ENCODE data around the gene LGALS9C.
"Not testable (repeated sequence)": the region's sequence is repeated elsewhere in the genome, so short reads cannot be mapped to it uniquely, and the experiment has no call there.

LGALS9C gene

DNA sequence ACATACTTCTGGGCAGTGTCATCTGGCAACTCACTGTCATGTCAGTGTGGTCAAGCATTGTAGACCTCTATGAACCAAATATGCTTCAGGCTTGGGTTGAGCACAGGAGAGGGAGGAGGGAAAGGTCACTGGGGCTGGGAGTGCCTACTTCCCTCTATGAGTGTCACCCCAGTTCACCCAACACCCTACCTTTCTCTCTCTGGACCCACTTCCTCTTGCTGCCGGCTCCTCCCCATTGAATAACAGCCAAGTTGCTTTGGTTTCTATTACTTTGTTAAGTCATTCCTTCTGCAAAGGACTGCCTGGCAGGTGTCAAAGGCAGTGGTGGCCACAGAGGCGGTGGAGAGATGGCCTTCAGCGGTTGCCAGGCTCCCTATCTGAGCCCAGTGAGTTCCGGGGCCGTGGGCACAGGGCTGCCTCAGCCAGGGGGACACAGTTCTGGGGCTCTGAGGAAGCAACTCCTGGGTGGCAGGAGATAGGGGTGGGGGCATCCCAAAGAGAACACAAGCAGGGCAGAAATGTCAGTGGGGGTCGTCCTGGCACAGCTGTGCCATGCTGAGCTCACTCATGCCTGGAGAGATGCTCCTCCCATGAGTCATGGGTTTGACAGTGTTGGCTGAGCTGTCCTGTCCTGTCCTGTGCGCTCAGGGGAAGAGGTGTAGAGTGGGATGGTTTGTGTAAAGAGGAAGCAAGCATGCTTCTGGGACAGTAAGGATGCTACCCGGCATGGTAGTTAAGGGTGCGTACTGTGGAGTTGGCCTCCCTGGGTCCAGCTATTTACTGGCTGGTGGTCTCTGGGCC, at the start of gene LGALS9C:
Gene LGALS9C, plus strand, starts transcription at position 282 of the 801 bp plus-strand sequence. Its CDS starts 66 bp downstream, at position 348.
- not testable (repeated sequence) for DNase-seq

DNA sequence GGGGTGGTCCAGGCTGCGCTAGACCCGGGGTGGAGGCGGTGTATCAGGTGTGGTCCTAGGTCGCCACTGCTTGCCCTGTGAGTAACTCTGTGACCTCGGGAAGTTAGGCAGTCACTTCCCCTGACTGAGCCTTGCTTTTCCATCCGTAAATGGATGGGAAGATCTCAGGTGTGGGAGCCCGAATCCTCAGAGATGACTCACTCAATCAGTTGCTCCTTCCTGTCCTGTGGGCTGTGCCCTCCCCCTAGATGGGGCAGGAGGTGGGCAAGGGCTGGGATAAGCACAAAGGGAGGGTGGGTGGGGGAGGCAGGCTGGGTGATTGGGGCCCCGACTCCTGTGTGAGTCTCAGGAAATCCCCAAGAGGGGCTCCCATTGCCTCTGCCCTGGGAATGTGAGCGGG, 44.4 kb upstream of the LGALS9C start:
- not testable (repeated sequence) for DNase-seq

DNA sequence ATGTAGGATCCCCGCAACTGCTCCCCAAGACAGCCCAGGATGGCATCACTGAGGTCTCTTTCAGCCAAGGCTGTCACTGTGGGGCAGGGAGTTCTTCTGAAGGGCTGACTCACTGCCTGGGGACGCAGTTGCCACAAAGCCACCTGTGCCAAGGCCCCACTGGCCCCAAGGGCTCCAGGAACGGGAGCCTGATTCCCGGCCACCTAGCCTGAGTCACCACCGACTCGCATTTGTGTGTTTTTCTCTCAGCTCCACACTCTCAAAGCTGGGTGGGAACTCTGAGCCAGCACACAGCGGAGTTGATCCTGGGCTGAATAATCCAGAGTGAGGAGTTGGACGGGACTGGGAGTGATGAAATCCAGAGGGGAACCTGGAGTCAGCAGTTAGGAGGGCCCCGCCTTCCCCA, 37.1 kb upstream of the LGALS9C start:
- not testable (repeated sequence) for DNase-seq

DNA sequence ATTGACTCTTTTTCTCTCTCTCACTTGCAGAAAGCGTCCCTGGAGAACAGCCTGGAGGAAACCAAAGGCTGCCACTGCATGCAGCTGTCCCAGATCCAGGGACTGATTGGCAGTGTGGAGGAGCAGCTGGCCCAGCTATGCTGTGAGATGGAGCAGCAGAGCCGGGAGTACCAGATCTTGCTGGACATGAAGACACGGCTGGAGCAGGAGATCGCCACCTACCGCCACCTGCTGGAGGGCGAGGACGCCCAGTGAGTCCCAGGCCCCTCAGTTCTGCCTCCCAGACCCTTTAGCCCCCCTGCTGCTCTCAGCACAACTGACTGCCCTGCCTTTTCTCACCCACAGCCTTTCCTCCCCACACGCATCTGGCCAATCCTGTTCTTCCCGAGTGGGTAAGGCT, 34.5 kb upstream of the LGALS9C start:
- DNase-seq, result not testable (repeated sequence)

DNA sequence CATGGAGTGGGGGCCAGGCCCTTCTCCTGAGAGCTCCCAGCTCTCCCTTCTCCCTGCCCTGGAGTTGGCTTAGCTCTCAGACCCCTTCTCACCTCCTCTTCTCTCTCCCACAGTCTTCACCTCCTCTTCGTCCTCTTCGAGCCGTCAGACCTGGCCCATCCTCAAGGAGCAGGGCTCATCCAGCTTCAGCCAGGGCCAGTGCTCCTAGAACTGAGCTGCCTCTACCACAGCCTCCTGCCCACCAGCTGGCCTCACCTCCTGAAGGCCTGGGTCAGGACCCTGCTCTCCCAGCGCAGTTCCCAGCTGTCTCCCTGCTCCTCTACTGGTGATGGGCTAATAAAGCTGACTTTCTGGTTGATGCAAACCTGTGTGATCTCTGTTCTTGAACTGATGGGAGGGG, 34.1 kb upstream of the LGALS9C start:
- DNase-seq, result not testable (repeated sequence)

DNA sequence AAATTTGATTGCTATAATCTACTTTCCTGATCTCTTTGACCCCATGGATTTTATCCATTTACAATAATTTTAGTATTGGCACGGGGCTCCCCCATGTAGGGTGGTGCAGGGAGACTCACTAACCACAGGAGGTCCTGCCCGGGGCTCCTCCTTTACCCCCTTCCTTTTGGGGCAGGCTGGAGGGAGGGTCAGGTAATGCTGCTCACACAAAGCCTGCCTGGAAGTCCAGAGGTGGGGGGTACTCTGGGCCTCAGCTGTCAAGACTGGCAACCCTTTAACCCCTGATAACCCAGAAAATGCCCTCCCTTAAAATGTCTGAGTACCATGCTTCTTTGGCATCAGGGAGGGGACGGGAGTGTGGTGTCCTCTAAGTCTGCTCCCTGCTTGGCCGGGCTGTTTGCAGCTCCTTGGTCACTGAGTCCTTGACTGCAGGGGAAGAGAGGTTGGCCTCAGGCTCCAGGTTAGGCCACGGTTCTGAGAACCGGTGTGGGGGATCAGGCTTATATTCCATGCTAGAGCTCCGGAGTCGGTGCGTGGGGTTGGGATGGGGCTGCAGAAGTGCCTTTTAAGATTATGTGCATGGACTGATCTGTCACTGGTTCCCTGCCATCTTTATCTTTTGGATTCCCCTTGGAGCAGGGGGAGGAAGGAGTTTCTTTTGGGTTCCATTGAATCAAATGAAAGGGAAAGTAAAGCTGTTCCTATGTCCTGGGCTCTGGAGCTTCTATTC, 28.9 kb upstream of the LGALS9C start:
- not testable (repeated sequence) for DNase-seq

DNA sequence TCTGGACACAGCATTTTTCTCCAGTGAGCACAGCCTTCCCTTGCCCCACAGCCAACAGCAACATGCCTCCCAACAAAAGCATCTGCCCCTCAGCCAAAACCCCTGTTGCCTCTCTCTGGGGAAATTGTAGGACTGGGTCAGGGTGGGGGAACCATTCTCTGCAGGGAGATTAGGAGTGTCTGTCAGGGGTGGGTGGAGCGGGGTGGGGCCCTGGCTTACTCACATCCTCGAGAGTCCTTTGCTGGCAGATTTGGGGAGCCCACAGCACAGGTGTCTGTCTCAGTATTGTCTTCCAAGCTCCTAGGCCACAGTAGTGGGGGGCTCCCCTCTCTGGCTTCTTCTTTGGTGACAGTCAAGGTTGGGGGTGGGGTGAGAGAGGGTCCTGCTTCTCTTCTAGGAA, 28.3 kb upstream of the LGALS9C start:
- DNase-seq, result not testable (repeated sequence)

DNA sequence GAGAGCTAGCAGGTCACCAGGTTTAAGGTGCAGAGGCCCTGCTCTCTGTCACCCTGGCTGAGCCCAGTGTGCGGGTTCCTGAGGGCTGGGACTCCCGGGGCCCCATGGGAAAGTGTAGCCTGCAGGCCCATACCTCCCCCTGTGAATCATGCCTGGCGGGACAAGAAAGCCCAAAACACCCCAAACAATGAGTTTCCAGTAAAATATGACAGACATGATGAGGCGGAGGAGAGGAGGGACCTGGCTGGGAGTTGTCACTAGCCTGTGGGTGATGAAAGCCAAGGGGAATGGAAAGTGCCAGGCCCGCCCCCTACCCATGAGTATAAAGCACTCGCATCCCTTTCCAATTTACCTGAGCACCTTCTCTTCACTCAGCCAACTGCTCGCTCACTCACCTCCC, 26.8 kb upstream of the LGALS9C start:
- not testable (repeated sequence) for DNase-seq

DNA sequence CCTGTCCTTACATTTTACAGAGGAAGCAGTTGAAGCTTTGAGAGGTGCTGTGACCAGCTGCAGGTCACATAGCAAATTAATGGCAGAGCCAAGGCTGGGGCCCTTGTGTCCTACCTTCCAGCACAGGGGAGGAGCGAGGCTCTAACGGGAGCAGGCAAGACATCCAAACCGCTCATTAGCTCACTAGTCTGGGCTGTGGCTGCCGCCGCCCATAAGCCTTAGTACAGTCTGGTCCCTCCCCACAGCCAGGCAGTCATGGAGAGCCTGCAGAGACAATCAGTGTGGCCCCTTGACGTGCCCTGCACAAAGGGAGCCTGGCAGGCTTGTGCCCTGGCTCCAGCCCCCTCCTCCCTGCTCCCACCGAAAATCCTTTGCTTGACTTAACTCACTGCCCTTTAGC, 25.6 kb upstream of the LGALS9C start:
- not testable (repeated sequence) for DNase-seq

DNA sequence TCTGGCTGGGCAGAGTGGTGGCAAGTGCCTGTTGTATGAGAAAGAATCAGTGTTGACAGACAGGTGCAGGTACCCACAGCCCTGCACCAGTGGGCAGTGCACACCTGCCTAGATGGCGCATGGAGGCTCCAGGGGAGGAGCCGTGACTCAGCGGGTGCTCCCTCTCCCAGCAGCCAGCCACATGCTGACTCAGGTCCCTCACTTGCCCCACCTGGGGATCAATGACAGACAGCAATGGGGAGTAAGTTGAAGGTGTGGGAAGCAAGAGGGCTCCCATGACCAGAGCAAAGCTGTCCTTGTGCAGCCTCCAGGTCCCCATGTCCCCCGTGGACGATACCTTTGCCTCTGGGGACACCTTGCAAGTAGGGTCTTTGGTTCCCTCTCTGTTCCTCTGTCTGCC, 24.6 kb upstream of the LGALS9C start:
- peak; percentile 64 for DNase-seq

DNA sequence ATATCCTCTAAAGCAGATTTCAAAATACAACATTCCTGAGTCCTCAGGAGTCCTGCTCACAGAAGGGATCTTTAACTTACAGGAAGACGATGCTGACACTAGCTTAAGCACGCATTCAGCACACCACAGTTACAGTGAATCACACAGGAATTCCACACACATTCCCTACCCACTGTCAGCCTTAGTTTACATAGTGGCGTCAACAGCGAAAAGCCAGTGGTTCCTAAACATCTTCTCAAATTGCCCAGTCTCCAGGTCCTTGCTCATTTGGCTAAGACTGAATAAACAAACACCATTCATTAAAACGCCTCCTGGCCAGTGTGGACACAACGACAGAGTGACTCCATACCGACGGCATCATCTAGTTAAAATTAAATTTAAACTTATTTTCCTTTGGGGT, 17.6 kb upstream of the LGALS9C start:
- not testable (repeated sequence) for DNase-seq

DNA sequence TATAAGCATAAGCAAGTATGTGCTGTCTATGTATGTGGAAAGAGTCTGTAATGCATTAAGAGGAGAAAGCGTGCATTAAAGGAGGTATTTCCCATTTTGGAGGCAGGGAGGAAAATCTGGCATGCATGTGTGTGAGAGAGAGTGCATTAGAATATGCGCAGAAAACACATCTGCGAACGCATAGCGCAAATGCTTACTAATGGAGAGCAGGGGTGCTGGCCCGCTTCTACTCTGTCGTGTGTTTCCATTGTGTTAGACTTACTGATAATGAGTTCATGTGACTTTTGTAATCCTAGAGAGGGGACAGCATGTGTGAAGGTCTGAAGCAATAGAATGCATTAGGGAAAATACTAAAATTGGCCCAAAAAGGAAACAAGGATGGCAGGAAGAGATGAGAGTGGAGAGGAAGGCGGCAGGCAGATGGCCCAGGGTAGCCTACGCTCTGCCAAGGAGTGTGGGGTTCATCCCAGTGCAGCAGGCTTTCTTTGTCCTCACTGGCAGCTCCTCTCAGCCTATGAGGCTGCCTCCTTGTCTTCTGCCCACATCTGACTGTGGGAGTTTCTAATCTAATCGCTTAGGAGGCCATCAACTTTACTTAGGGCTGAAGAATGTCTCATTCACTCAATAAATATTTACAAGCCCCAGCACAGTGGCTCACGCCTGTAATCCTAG, 12.6 kb upstream of the LGALS9C start:
- not testable (repeated sequence) for DNase-seq

DNA sequence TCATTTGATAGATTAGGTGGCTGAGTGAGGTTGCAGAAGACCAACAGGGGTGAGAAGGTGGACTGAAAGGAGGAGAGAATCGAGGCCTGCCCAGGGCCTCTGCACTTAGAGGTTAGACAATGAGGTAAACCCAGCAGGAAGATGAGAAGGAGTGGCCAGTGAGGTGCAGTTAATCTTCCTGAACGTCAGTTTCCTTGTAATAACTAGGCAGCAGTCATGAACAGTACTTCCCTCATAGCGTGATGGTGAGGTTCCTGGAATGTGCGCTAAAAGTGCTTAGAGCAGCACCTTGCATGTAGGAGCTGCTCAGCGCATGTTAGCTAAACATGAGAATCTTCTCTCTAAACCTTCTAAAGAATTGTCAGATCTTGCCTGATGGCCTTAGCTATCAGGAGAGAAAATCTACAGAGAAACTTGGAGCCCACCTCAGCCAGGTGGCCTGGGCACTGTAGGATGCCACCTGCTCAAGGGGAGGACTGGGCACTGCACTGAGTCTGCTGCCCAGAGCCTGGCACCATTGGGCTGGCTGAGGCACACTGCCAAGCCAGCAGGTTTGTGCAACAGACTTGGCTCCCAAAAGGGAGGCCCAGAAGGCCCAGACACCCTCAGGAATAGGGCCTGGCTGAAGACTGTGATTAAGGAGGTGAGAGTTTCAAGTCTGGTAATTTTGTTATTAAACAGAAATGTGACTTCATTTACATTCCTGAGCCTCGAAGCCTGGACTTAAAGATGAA, 10.2 kb upstream of the LGALS9C start:
- not testable (repeated sequence) for DNase-seq

DNA sequence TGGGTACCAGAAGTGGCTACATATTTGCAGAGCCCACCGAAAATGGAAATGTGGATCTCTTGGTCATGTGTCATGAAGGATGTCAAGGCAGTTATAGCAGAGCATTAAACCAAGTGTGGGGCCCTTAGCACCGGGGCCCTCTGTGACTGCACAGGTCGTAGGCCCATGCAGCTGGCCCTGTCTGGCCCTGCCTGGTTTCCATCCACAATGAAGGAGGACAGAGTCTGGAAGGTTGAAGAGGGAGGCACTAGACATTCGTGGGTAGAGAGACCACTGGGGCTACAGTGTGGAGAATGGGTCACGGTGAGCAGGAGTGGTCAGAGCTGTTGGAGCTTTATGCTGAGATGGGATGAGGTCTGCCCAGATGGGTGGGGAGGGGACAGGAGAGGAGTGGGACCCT, 9.6 kb upstream of the LGALS9C start:
- DNase-seq, result not testable (repeated sequence)

DNA sequence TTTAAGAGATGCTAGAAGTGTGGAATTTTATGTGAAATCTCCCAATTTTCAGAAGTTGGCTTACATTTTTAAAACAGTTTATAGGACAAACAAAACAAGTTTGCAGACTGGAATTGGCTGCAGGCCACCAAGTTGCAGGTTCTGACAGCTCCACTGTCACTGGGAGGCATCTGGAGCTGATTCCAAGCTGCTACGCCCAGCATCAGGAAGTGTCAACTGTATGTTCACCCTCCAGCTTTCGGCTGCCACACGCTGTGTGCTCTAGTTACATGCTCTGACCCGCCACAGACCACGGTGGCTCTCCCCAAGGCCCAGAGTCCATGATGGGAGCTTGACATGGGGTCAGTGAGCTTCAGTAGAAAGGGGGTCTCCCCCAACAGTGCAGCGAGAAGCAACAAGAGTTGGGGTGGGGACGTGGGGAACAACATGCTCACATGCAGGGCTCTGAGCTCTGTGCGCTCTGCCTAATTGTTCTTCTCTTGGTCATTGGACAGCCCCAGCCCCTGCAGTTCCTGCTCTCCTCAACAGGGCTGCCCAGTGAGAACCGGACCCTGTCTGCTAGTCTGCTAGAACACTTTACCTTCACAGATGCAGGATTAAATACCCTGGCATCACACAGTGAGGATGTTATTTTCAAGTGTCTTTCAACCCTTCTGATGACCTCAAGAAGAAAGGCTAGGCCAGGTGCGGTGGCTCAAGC, 8.0 kb upstream of the LGALS9C start:
- DNase-seq, result not testable (repeated sequence)

DNA sequence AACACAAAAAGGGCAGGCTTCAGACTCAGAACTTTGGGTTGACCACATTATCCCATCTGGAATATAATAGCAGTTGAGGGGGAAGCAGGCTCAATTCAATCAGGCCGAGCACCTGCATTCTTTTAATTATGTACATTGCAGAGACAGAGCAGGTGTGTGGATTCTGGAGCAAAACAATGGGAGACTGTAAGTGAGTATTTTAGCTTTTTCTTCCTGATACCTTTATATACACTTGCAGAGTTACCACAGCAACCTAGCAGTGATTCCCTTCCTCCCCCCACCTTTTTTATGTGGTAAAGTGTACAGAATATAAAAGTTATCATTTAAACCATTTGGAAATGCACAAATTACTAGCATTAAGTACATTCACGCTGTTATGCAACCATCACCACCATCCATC, 6.8 kb upstream of the LGALS9C start:
- DNase-seq, result not testable (repeated sequence)

DNA sequence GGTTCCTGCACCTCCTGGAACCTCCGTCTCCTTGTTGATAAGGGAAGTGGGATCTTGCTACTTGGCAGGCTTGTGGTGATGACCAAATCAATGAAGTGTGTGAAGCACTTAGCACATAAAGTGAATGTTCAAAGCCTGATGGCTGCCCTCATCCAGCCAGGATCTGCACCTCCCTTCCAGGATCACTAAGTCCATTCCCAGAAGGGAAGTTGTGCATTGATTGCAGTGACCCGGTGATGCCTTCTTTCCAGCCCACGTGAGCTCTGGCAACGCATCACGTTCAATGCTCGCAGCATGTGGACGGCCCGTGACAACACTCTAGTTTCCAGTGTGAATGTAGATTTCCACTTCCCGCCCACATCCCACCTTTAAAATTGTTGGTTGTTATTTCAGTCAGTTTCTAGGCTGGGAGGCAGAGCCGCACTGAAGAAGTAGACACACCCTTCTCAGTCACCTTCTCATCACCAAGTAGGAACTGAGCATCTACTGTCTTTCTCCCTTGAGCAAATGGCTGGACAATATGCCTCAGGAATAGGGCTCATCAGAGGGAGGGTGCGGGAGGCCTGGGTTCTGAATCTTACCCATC, 6.2 kb upstream of the LGALS9C start:
- not testable (repeated sequence) for DNase-seq

DNA sequence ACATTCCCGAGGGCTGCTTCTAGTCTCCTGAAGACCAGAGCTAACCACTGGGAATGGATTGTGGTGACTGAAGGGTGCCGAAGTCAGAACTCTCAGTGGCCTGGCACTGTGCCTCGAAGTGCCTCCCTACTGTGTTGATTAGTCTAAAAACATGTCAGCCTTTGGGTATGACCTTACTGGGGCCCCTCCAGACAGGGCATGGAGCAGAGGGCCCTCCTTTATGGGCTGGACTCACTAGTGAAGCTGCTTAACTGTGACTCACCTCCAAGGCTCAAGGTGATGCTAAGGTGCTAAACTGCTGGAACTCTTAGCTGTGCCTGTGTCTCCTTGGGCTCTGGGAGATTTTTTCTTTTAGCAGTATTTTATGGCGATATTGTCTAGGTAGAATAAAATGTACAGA, 2.6 kb upstream of the LGALS9C start:
- DNase-seq, result not testable (repeated sequence)

DNA sequence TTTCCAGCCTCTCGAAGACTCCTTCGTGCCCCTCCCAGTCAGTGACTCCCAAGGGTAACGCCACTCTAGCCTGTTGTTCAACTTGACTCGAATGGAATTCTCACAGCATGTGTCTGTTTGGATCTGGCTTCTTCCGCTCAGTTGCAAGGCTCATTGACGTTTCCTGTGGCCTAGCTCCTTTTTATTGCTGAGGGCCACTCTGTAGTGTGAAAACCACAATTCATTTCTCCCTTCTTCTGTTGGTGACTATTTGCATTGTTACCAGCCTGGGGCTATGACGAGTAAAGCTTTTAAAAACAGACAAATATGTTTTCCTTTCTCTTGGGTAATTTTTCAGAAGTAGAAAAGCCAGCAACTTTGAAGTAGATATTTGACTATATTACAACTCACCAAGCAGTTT, 1.8 kb upstream of the LGALS9C start:
- not testable (repeated sequence) for DNase-seq

DNA sequence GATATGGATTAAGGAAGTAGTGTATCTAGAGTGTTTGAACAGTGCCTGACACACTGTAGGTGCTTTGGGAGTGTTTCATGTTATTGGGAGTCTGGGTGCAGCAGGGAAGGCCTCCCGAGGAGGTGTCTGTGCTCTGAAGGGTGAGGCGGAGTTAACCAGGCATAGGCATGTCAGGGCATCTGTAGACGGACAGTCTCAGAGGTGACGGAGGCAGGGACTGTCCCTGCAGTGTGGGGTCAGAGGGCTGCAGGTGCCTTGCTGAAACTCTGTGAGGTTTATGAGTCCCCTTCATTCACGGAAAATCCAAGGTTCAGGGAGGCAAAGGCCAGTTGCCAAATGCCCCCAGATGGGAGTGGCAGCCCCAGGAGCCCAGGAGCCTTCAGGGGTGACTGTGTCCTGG, 778 bp downstream of the LGALS9C start:
- DNase-seq, result not testable (repeated sequence)

DNA sequence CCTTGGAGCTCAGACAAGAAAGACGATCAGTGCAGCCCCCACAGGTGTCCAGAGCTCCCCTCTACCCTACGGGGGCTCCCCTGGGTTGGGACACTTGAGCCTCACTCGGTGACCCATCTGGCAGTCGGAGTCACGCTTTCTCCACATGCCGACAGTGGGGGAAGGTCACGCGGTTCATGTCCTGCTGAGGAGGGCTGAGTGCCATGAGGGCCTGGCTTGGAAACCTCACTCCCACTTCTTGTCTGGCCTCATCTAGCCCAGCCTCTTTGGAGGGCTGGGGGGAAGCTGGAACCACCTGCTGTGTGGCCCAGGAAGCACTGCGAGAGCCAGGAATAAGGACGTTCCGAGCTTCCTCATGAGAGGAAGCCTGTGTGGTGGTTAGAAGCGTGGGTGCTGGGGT, 1.8 kb downstream of the LGALS9C start:
- DNase-seq, result not testable (repeated sequence)

Data from NCI-H146 (cell line).